Measurements from ENCODE around the gene XRRA1.

- no peak for TF ChIP-seq ARNT (IDR thresholded peaks at IDR 0.05)
- no peak for TF ChIP-seq BHLHE40 (IDR thresholded peaks at IDR 0.05; ENCODE audit: borderline replicate concordance)
- no peak for TF ChIP-seq ZNF384 (IDR thresholded peaks at IDR 0.05)
- TF ChIP-seq ELF4 (IDR thresholded peaks at IDR 0.05), result no peak
Observed at GRCh38 chr11:74866557-74866956, 82.3 kb downstream of the XRRA1 start.
